ENCODE data around the gene SLC44A2. TPM values are rescaled to one million over a fixed set of nuclear protein-coding genes. Genes with fewer than 3 reads are reported as not detected.

The SLC44A2 gene
- total RNA-seq, 1 experiment from 2014 or later = 73.5 TPM

GRCh38 chr19:10677751-10678150 lies 52.4 kb downstream of the SLC44A2 start:
- no peaks in the 10 kb centered on the region for H3K9me3 ChIP-seq (replicated peaks)
- no peak overlapping the region for H3K27ac ChIP-seq
- DNase-seq = no peak
- peaks cover 82% of the 10 kb centered on the region for H3K36me3 ChIP-seq
- no peak overlapping the region for H3K4me3 ChIP-seq
- H3K27me3 ChIP-seq = no peaks in the 10 kb centered on the region
- H3K4me1 ChIP-seq = no peaks in the 10 kb centered on the region

GRCh38 chr19:10678813-10679212 lies 53.5 kb downstream of the SLC44A2 start:
- Histone ChIP-seq H3K9me3 (replicated peaks) (no peaks in the 10 kb centered on the region), H3K4me1 (no peaks in the 10 kb centered on the region), H3K27ac (no peak overlapping the region), H3K36me3 (peaks cover 82% of the 10 kb centered on the region), H3K27me3 (no peaks in the 10 kb centered on the region), H3K4me3 (no peak overlapping the region)
- no peak for DNase-seq

GRCh38 chr19:10679743-10680142 lies 54.4 kb downstream of the SLC44A2 start:
- H3K4me3 ChIP-seq = no peak overlapping the region
- H3K27me3 ChIP-seq = no peaks in the 10 kb centered on the region
- no peaks in the 10 kb centered on the region for H3K4me1 ChIP-seq
- DNase-seq = no peak
- peaks cover 86% of the 10 kb centered on the region for H3K36me3 ChIP-seq
- no peaks in the 10 kb centered on the region for H3K9me3 ChIP-seq (replicated peaks)
- H3K27ac ChIP-seq = no peak overlapping the region

GRCh38 chr19:10680545-10681135 lies 55.3 kb downstream of the SLC44A2 start:
- Histone ChIP-seq H3K4me3 (no peak overlapping the region), H3K4me1 (no peaks in the 10 kb centered on the region), H3K9me3 (replicated peaks) (no peaks in the 10 kb centered on the region), H3K27ac (no peak overlapping the region), H3K27me3 (no peaks in the 10 kb centered on the region), H3K36me3 (peaks cover 88% of the 10 kb centered on the region)
- no peak for DNase-seq

- Histone ChIP-seq H3K4me1 (no peaks in the 10 kb centered on the region), H3K27ac (no peak overlapping the region), H3K4me3 (no peak overlapping the region), H3K36me3 (peaks cover 96% of the 10 kb centered on the region), H3K9me3 (replicated peaks) (no peaks in the 10 kb centered on the region), H3K27me3 (no peaks in the 10 kb centered on the region)
- DNase-seq = no peak
These were observed 56.3 kb downstream of the SLC44A2 start for GRCh38 chr19:10681658-10682057.

- Histone ChIP-seq H3K4me1 (no peaks in the 10 kb centered on the region), H3K27me3 (no peaks in the 10 kb centered on the region), H3K36me3 (peaks cover 95% of the 10 kb centered on the region), H3K27ac (no peak overlapping the region), H3K9me3 (replicated peaks) (no peaks in the 10 kb centered on the region), H3K4me3 (no peak overlapping the region)
- DNase-seq = no peak
These were observed 57.2 kb downstream of the SLC44A2 start for GRCh38 chr19:10682397-10683063.

GRCh38 chr19:10683064-10683426 lies 57.7 kb downstream of the SLC44A2 start:
- no peak overlapping the region for H3K27ac ChIP-seq

GRCh38 chr19:10683582-10683981 lies 58.2 kb downstream of the SLC44A2 start:
- no peak for DNase-seq
- no peak overlapping the region for H3K27ac ChIP-seq
- no peaks in the 10 kb centered on the region for H3K4me1 ChIP-seq
- no peaks in the 10 kb centered on the region for H3K9me3 ChIP-seq (replicated peaks)
- peaks cover 95% of the 10 kb centered on the region for H3K36me3 ChIP-seq
- no peak overlapping the region for H3K4me3 ChIP-seq
- no peaks in the 10 kb centered on the region for H3K27me3 ChIP-seq

More at GRCh38 chr19:10683064-10683426, 57.7 kb downstream of the SLC44A2 start:
- no peaks in the 10 kb centered on the region for H3K4me1 ChIP-seq
- no peaks in the 10 kb centered on the region for H3K27me3 ChIP-seq
- no peak overlapping the region for H3K4me3 ChIP-seq
- no peak for DNase-seq
- peaks cover 95% of the 10 kb centered on the region for H3K36me3 ChIP-seq
- H3K9me3 ChIP-seq (replicated peaks) = no peaks in the 10 kb centered on the region

- DNase-seq = no peak
- Histone ChIP-seq H3K4me1 (no peaks in the 10 kb centered on the region), H3K9me3 (replicated peaks) (no peaks in the 10 kb centered on the region), H3K27me3 (no peaks in the 10 kb centered on the region), H3K27ac (no peak overlapping the region), H3K4me3 (no peak overlapping the region), H3K36me3 (peaks cover 97% of the 10 kb centered on the region)
These were observed 59.9 kb downstream of the SLC44A2 start for GRCh38 chr19:10685210-10685609.

GRCh38 chr19:10686193-10686592 lies 60.8 kb downstream of the SLC44A2 start:
- no peaks in the 10 kb centered on the region for H3K9me3 ChIP-seq (replicated peaks)
- no peak overlapping the region for H3K27ac ChIP-seq
- peaks cover 97% of the 10 kb centered on the region for H3K36me3 ChIP-seq
- no peaks in the 10 kb centered on the region for H3K4me1 ChIP-seq
- no peak overlapping the region for H3K4me3 ChIP-seq
- no peak for DNase-seq
- H3K27me3 ChIP-seq = no peaks in the 10 kb centered on the region

- Histone ChIP-seq H3K4me1 (no peaks in the 10 kb centered on the region), H3K27ac (no peak overlapping the region), H3K9me3 (replicated peaks) (no peaks in the 10 kb centered on the region), H3K36me3 (peaks cover 97% of the 10 kb centered on the region), H3K4me3 (no peak overlapping the region), H3K27me3 (no peaks in the 10 kb centered on the region)
- DNase-seq = no peak
These were observed 61.5 kb downstream of the SLC44A2 start for GRCh38 chr19:10686661-10687517.

GRCh38 chr19:10687518-10688288 lies 62.4 kb downstream of the SLC44A2 start:
- Histone ChIP-seq H3K4me3 (no peak overlapping the region), H3K27me3 (no peaks in the 10 kb centered on the region), H3K4me1 (no peaks in the 10 kb centered on the region), H3K36me3 (peaks cover 93% of the 10 kb centered on the region), H3K9me3 (replicated peaks) (no peaks in the 10 kb centered on the region), H3K27ac (no peak overlapping the region)
- DNase-seq = no peak

- Histone ChIP-seq H3K4me1 (no peaks in the 10 kb centered on the region), H3K27me3 (no peaks in the 10 kb centered on the region), H3K27ac (no peak overlapping the region), H3K4me3 (no peak overlapping the region), H3K9me3 (replicated peaks) (no peaks in the 10 kb centered on the region), H3K36me3 (peaks cover 83% of the 10 kb centered on the region)
- DNase-seq = no peak
These were observed 63.4 kb downstream of the SLC44A2 start for GRCh38 chr19:10688545-10689280.

- no peaks in the 10 kb centered on the region for H3K27me3 ChIP-seq
- no peak overlapping the region for H3K4me3 ChIP-seq
- no peak overlapping the region for H3K27ac ChIP-seq
- DNase-seq = no peak
- H3K9me3 ChIP-seq (replicated peaks) = no peaks in the 10 kb centered on the region
- H3K36me3 ChIP-seq = peaks cover 67% of the 10 kb centered on the region
- H3K4me1 ChIP-seq = no peaks in the 10 kb centered on the region
These were observed 65.0 kb downstream of the SLC44A2 start for GRCh38 chr19:10690341-10690781.
